K562 (cell line): ENCODE data around the gene JDP2. TPM values are rescaled to one million over a fixed set of nuclear protein-coding genes. Genes with fewer than 3 reads are reported as not detected.

ENCODE experiments used
- CBX8 ChIP-seq: fragments of 200-600 bp; sonication (generic); IDR thresholded peaks from 2 replicates; pipeline ENCODE4 v1.6.1; 2012; ENCODE audit warnings: borderline replicate concordance, mixed run types, low read depth, mild to moderate bottlenecking, moderate library complexity, mixed read lengths, low read length, control low read depth, inconsistent platforms; ENCODE audit not compliant: poor library complexity, severe bottlenecking; ENCODE audit errors: extremely low read depth
- DDX20 ChIP-seq: fragments of 450-650 bp; IDR thresholded peaks from 2 replicates; pipeline ENCODE4 v1.6.1; 2016; ENCODE audit warnings: missing genetic modification characterization, low read depth, mild to moderate bottlenecking, missing compliant biosample characterization, moderate library complexity
- E2F1 ChIP-seq: sonication (generic); formaldehyde crosslinking; IDR thresholded peaks from 2 replicates; pipeline ENCODE4 v1.8.1; 2023; ENCODE audit warnings: mild to moderate bottlenecking, missing genetic modification reagents, moderate library complexity
- EHMT2 ChIP-seq: fragments of 450-650 bp; IDR thresholded peaks from 2 replicates; pipeline ENCODE4 v1.6.1; 2018; ENCODE audit warnings: antibody characterized with exemption
- ELF4 ChIP-seq: fragments of 450-650 bp; formaldehyde crosslinking; IDR thresholded peaks from 2 replicates; pipeline ENCODE4 v1.4.0; 2022; ENCODE audit warnings: missing genetic modification characterization
- ETV1 ChIP-seq: fragments of 450-650 bp; conservative IDR thresholded peaks from 2 replicates; pipeline ENCODE4 v1.6.1; 2016; ENCODE audit warnings: missing genetic modification characterization, control low read depth, low read depth, missing compliant biosample characterization
- FUS ChIP-seq: fragments of 200-400 bp; formaldehyde crosslinking; optimal IDR thresholded peaks from 2 replicates; pipeline ENCODE3; 2017; ENCODE audit warnings: low read depth, low read length
- GTF2A2 ChIP-seq: IDR thresholded peaks from 2 replicates; pipeline ENCODE4 v1.6.1; 2016; ENCODE audit warnings: mild to moderate bottlenecking, missing genetic modification characterization, missing compliant biosample characterization
- HDAC6 ChIP-seq: IDR thresholded peaks from 2 replicates; pipeline ENCODE4 v1.6.1; 2012; ENCODE audit warnings: low read depth, mild to moderate bottlenecking, control low read depth, inconsistent platforms, low read length, moderate library complexity
- IRF2 ChIP-seq: sonication (generic); formaldehyde crosslinking; IDR thresholded peaks from 2 replicates; pipeline ENCODE4 v1.8.1; 2022; ENCODE audit warnings: mild to moderate bottlenecking, missing genetic modification reagents
- MAFF ChIP-seq: IDR thresholded peaks from 2 replicates; pipeline ENCODE4 v1.6.1; 2012; ENCODE audit warnings: low read length, improper control_type of control experiment
- RAD51 ChIP-seq: fragments of 450-650 bp; IDR thresholded peaks from 2 replicates; pipeline ENCODE4 v1.7.1; 2016; ENCODE audit warnings: low read depth, mild to moderate bottlenecking, borderline replicate concordance
- STAT6 ChIP-seq: sonication (generic); formaldehyde crosslinking; IDR thresholded peaks from 2 replicates; pipeline ENCODE4 v1.8.1; 2023; ENCODE audit warnings: mild to moderate bottlenecking, missing genetic modification reagents
- TAL1 ChIP-seq: fragments of 450-650 bp; IDR thresholded peaks from 2 replicates; pipeline ENCODE4 v1.6.1; 2016; ENCODE audit warnings: mild to moderate bottlenecking
- TCF15 ChIP-seq: fragments of 250-450 bp; sonication (Bioruptor Pico); IDR thresholded peaks from 2 replicates; pipeline ENCODE4 v1.8.0; 2022; ENCODE audit warnings: moderate library complexity, mild to moderate bottlenecking, inconsistent platforms
- TEAD1 ChIP-seq, 2 experiments: fragments of 450-650 bp in 1 of 2; sonication (generic) in 1 of 2; formaldehyde crosslinking; IDR thresholded peaks; 2 replicates each; pipeline versions ENCODE4 v1.4.0 to v1.8.0; 2020 to 2022; ENCODE audit warnings: mild to moderate bottlenecking in 2 of 2, missing genetic modification reagents in 1 of 2
- TRIM25 ChIP-seq: fragments of 450-650 bp; IDR thresholded peaks from 2 replicates; pipeline ENCODE4 v1.7.0; 2016; ENCODE audit warnings: borderline replicate concordance
- ZBTB7A ChIP-seq: IDR thresholded peaks from 2 replicates; pipeline ENCODE4 v1.6.1; 2011; ENCODE audit warnings: low read depth, mild to moderate bottlenecking, low read length, moderate library complexity, borderline replicate concordance; ENCODE audit not compliant: control insufficient read depth
- ZNF695 ChIP-seq: fragments of 450-650 bp; formaldehyde crosslinking; IDR thresholded peaks from 2 replicates; pipeline ENCODE4 v1.4.0; 2020; ENCODE audit warnings: mild to moderate bottlenecking, moderate library complexity
- ZNF766 ChIP-seq: fragments of 200-800 bp; sonication (Bioruptor generic); conservative IDR thresholded peaks from 2 replicates; pipeline ENCODE4 v1.6.1; 2016; ENCODE audit warnings: missing genetic modification characterization, missing compliant biosample characterization
- polyA plus RNA-seq, 8 experiments: library from polyadenylated mRNA; depleted of rRNA in 4 of 8; stranded (reverse) in 5 of 8; unstranded in 3 of 8; fragments of >200 nt; fragmentation: Nextera tagmentation in 2 of 8; fragmentation: Illumina TruSeq in 1 of 8; extraction: Ambion mirVana in 2 of 8; extraction: Trizol in 1 of 8; gene quantifications; 2 replicates each; pipeline versions ENCODE4 v1.2.1 to v1.2.3, GENCODE V29; 2011 to 2014; ENCODE audit warnings: inconsistent platforms in 1 of 8, missing spikeins in 1 of 8
- total RNA-seq, 7 experiments: library from RNA; depleted of rRNA in 6 of 7; stranded (reverse); fragments of >200 nt in 6 of 7; fragmentation: Illumina TruSeq in 2 of 7; extraction: Trizol in 2 of 7; gene quantifications; 2 replicates each; pipeline versions ENCODE4 v1.2.1 to v1.2.3, GENCODE V29; 2011 to 2021; ENCODE audit warnings: low replicate concordance in 1 of 7

The JDP2 gene
- total and polyA plus RNA-seq, 9 of the 15 experiments (the other 6 are each of a cell fraction or from before 2014, with no cell fraction given): 0.27 to 13.8 (median 3.1) TPM

GRCh38 chr14:75442642-75443041 is 14.8 kb downstream of the JDP2 start (continued):
- TF ChIP-seq CBX8 (no peak), IRF2 (no peak), TEAD1 (CRISPR knock-in tag; IDR thresholded peaks at IDR 0.05) (0 out of 4 replicates have a peak, but pooled peaks of 1 of the 2 experiments have one; percentile 66), DDX20 (no peak), FUS (no peak), HDAC6 (no peak), TRIM25 (no peak), ETV1 (0 out of 2 replicates have a peak, but pooled peaks have one; percentile 39), ZNF695 (no peak), TAL1 (no peak), TCF15 (CRISPR knock-in tag) (no peak), STAT6 (no peak), ELF4 (CRISPR knock-in tag) (no peak), EHMT2 (no peak), RAD51 (no peak), ZNF766 (0 out of 2 replicates have a peak, but pooled peaks have one; percentile 37), GTF2A2 (no peak), E2F1 (CRISPR knock-in tag) (no peak), MAFF (peak; percentile 95), ZBTB7A (no peak)
